ENCODE data around the gene VEPH1.

Gene VEPH1

GRCh38 chr3:157465741-157466140 is 37.5 kb downstream of the VEPH1 start:
- no peaks in the 10 kb centered on the region for H3K36me3 ChIP-seq (ENCODE audit: control insufficient read depth, insufficient read depth, low read length)

GRCh38 chr3:157464321-157464720 is 38.9 kb downstream of the VEPH1 start:
- H3K27me3 ChIP-seq (replicated peaks; ENCODE audit: control insufficient read depth, insufficient read depth, low read length): no peaks in the 10 kb centered on the region
- DNase-seq (ENCODE audit: extremely low read depth, insufficient read length): no peak
- no peak for TF ChIP-seq CTCF (IDR thresholded peaks at IDR 0.05; ENCODE audit: insufficient read depth, low read length, poor library complexity, severe bottlenecking)
- no peak overlapping the region for H3K4me3 ChIP-seq (replicated peaks; ENCODE audit: low read depth, low read length)
- no peaks in the 10 kb centered on the region for H3K36me3 ChIP-seq (ENCODE audit: control insufficient read depth, insufficient read depth, low read length)

More at GRCh38 chr3:157465741-157466140, 37.5 kb downstream of the VEPH1 start:
- no peak for DNase-seq (ENCODE audit: extremely low read depth, insufficient read length)
- no peaks in the 10 kb centered on the region for H3K27me3 ChIP-seq (replicated peaks; ENCODE audit: control insufficient read depth, insufficient read depth, low read length)
- no peak for TF ChIP-seq CTCF (IDR thresholded peaks at IDR 0.05; ENCODE audit: insufficient read depth, low read length, poor library complexity, severe bottlenecking)
- no peak overlapping the region for H3K4me3 ChIP-seq (replicated peaks; ENCODE audit: low read depth, low read length)

DNA sequence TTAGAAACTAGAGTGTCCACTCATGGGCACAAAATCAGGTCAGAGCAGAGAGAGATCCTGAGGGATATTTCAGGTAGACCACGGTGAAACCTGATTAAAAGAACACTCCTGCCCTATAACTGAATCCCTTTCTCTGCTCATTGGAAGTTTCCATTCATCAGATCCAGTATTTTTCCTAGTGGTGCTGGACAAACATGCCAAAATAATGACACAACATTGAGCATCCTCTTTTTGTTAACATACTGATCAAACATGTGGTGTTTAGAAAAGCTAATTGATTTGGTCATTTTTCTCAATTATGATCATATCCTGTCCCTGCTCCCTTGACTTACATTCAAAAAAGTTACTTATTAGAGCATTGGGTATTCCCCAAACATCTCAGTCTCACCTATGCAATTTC is 39.4 kb downstream of the VEPH1 start:
- Histone ChIP-seq H3K36me3 (ENCODE audit: control insufficient read depth, insufficient read depth, low read length) (no peaks in the 10 kb centered on the region), H3K4me3 (replicated peaks; ENCODE audit: low read depth, low read length) (no peak overlapping the region), H3K27me3 (replicated peaks; ENCODE audit: control insufficient read depth, insufficient read depth, low read length) (no peaks in the 10 kb centered on the region)
- DNase-seq (ENCODE audit: extremely low read depth, insufficient read length): no peak
- no peak for TF ChIP-seq CTCF (IDR thresholded peaks at IDR 0.05; ENCODE audit: insufficient read depth, low read length, poor library complexity, severe bottlenecking)

GRCh38 chr3:157460253-157460652 is 43.0 kb downstream of the VEPH1 start:
- no peaks in the 10 kb centered on the region for H3K36me3 ChIP-seq (ENCODE audit: control insufficient read depth, insufficient read depth, low read length)
- no peak for DNase-seq (ENCODE audit: extremely low read depth, insufficient read length)
- no peak for TF ChIP-seq CTCF (IDR thresholded peaks at IDR 0.05; ENCODE audit: insufficient read depth, low read length, poor library complexity, severe bottlenecking)
- no peak overlapping the region for H3K4me3 ChIP-seq (replicated peaks; ENCODE audit: low read depth, low read length)
- H3K27me3 ChIP-seq (replicated peaks; ENCODE audit: control insufficient read depth, insufficient read depth, low read length): no peaks in the 10 kb centered on the region

DNA sequence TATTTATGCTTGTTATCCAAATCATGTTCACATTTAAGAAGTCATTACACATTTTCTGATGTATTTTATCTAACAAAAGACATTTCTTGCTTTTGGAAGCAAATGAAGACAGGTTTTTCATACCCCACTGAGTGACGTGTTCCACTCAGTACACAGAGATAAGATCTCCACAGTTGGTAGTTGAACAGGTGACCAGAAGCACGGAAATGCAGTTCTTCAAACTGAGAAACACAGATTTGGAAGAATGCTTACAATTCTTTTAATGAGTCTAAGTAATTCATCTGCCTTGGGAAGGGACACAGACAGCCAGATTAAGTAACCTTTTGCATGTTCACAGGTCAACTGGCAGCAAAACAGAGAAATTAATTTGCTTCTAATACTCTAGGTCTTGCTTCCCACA is 43.5 kb downstream of the VEPH1 start:
- no peak for TF ChIP-seq CTCF (IDR thresholded peaks at IDR 0.05; ENCODE audit: insufficient read depth, low read length, poor library complexity, severe bottlenecking)
- Histone ChIP-seq H3K36me3 (ENCODE audit: control insufficient read depth, insufficient read depth, low read length) (no peaks in the 10 kb centered on the region), H3K4me3 (replicated peaks; ENCODE audit: low read depth, low read length) (no peak overlapping the region), H3K27me3 (replicated peaks; ENCODE audit: control insufficient read depth, insufficient read depth, low read length) (no peaks in the 10 kb centered on the region)
- no peak for DNase-seq (ENCODE audit: extremely low read depth, insufficient read length)

DNA sequence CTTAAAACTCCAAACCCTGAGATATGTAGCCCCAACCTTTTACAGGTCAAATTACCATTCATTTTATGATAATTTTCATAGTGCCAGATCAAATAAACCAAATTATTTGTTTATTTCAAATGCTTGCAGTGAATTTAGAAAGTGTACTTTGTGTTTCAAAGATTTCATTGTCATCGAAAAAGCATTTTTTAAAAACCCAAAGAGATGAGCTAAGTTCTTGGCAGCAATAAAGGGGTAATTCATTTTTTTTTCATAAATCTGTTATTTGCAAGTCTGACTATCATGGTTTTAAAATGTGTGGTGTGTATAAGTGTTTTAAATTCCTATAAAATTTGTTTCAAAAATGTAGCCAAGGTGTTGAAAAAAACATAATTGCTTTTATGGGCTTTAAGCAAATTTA is 49.4 kb downstream of the VEPH1 start:
- no peak for DNase-seq (ENCODE audit: extremely low read depth, insufficient read length)
- no peak for TF ChIP-seq CTCF (IDR thresholded peaks at IDR 0.05; ENCODE audit: insufficient read depth, low read length, poor library complexity, severe bottlenecking)
- Histone ChIP-seq H3K4me3 (replicated peaks; ENCODE audit: low read depth, low read length) (no peak overlapping the region), H3K36me3 (ENCODE audit: control insufficient read depth, insufficient read depth, low read length) (no peaks in the 10 kb centered on the region), H3K27me3 (replicated peaks; ENCODE audit: control insufficient read depth, insufficient read depth, low read length) (no peaks in the 10 kb centered on the region)

Data from GM06990 (cell line).